ENCODE data around the gene SLC25A21. TPM values are rescaled to one million over a fixed set of nuclear protein-coding genes. Genes with fewer than 3 reads are reported as not detected.

SLC25A21 gene
- total RNA-seq, 1 donor from 2014 or later: not detected

- intact Hi-C loops (cut with micrococcal nuclease): no loop called here
These were observed 125.2 kb downstream of the SLC25A21 start for GRCh38 chr14:37047226-37047625.

DNA sequence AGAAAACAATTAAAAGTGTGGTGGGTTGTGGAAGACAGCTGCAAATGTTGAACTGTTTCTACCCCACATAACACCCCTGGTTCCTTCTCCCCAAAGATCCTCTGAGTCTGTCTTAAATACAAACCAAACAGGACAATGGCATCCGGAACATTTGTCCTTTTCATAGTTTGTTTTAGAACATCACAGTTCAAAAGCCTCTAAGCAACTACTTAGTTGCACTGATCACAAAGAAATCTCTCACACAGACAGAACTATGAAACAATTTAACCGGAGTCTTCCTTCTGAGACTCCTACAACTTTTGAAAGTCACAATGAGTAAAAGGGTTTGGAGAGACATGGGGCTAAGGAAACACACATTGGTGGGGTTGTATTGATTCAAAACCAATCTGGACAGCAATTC, 125.6 kb downstream of the SLC25A21 start:
- intact Hi-C loops (cut with micrococcal nuclease): no loop called here

DNA sequence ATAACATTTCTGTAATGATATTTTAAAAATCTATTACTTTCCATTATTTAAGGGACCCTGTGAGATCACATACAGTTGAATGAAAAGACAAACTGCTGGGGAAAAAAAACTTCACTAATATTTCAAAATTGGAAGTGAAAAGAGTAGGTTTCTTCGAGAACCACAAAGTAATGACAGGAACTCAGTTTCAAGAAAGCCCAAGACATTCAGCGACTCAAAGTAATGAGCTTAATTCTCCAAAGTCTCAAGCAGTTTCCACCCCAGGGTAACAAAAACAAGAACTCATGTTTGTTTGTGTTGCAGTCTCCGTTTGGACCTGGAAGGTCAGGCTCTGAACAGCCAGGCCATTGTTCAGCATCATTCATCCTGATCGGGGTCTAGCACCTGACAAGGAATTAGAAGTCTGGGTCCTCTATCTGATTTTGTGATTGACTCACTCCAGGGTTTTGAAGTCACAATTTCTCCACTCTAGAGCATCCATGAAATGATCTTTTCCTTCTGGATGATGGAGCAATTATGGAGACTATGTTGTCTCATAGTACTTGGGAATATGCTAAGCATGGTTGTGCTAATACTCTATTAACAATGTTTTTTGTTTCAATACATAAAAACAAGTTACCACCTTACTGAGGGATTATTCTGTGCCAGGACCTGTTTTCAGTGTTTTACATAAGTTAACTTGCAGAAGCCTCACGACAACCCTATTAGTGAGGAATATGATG, 126.9 kb downstream of the SLC25A21 start:
- intact Hi-C loops (cut with micrococcal nuclease): no loop called here

DNA sequence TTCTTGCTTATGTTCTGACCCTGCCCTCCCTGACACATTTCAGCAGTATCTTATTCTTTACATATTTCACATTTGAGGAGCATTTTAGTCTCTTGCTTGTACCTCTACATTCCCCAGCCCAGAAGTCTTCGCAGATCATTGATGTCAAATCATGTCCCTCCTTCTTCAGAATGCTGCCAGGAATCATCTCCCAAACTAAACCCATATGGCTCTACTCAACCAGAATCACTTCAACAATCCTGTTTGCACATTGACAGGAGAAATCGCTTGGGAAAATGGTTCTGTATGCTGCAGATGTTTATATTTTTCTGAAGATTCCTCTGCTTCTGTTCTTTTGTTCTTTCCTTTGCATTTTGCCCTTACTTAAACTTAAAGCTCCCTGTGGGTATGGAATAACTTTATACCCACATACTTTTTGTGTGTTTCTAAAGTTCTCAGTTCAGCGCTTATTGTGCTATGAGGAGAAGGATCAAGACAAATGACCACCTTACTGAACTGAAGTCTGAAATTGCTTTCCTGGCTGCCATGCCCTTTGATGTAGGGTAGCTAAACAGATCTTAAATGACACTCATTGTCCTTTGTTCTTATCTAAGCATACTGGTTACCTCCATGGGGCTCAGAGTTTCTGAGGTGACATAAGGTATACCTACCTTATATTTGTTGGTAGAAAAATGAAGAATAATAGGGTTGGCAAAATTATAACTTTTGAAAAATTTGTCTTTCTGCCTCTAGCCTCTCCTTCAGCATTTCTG, 134.6 kb downstream of the SLC25A21 start:
- intact Hi-C loops (cut with micrococcal nuclease): no loop called here

- intact Hi-C loops (cut with micrococcal nuclease): no loop called here
These were observed 135.6 kb downstream of the SLC25A21 start for GRCh38 chr14:37036669-37037341.

DNA sequence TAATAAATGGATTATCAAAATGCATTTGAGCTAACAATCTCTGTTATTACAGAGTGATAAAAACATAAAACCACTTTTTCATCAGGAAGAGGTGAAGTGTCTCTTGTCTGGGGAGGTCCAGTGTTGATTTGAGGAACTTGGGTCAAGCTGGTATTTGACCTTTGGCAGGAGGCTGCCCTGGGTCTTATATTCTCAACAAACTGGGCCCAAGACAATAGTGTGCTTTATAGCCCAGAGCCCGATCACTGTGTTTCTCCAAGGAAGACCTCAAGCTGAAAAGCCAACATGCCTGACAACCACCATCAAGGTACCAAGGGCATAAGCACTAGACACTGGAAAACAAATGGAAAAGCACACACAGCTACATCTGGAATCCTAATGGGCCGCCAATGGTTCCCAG, 137.0 kb downstream of the SLC25A21 start:
- intact Hi-C loops (cut with micrococcal nuclease): no loop called here

DNA sequence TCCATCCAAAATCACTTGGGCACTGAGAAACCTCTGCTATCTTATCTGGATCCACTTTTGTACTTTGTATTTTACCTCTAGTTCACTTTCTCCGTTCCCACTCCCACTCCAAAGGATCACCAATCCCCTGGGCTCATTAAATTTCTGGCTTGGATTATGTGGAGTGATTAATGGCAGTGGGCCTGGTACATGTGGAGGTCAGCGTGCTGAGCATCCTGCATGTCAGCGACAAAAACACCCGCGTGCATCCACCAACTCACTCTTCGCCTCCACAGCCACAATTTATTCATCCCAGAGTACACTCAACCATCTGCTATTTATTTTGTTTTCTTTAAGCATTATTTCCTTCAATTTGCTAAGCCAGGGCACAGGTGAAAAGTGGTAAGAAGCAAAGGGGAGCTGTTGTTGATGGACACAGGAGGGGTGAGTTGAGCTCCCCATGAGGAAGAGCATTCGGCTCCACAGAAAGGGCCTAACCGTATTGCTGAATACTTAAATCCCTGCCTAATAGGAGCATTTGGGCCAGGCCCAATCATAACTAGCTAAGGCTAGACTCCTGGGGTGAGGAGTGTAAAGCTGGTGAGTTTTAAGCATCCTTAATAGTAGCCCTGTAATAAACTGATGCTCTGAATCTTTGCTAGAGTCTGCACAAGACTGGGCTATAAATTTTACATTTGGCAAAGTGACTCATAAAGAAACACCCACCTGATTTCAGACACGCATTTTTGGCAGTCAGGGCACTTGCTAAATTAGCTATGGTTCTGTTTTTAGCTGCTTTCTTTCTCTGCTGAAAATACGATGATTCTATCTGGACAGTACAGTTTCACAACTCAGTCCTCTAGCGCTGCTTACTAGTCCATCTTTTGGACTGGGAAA, 137.8 kb downstream of the SLC25A21 start:
- intact Hi-C loops (cut with micrococcal nuclease): no loop called here

GRCh38 chr14:37032863-37033262, 139.5 kb downstream of the SLC25A21 start:
- intact Hi-C loops (cut with micrococcal nuclease): no loop called here

DNA sequence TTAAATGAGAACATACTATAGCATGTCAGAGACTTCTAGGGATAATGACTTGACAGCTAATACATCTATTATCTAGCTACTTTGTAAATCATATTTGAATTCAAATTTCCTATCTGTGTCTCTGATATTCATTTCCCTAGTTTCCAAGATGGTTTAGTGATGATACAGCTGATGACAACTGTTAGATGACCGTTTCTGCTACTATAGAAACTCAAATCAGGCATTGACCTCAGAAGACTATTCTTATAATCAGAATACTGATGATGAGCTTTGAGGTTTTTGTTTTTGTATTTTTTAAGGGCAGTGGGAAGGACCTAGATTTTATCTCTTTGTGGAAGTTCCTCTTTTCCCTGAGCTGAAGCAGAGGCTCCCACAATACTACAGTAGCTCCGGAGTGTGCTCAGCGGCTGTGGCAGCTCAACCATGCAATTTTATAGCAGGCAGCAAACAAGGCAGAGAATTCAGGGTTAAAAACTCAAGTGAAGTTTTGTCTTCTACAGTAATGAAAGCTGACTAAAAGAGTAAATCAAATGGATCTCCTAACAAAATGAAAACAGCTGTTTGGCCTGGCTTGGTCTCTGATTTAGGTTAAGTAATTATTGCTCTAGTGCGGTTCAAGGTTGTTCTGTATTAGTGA, 145.1 kb downstream of the SLC25A21 start:
- intact Hi-C loops (cut with micrococcal nuclease): no loop called here

- intact Hi-C loops (cut with micrococcal nuclease): no loop called here
These were observed 148.4 kb downstream of the SLC25A21 start for GRCh38 chr14:37023875-37024565.

DNA sequence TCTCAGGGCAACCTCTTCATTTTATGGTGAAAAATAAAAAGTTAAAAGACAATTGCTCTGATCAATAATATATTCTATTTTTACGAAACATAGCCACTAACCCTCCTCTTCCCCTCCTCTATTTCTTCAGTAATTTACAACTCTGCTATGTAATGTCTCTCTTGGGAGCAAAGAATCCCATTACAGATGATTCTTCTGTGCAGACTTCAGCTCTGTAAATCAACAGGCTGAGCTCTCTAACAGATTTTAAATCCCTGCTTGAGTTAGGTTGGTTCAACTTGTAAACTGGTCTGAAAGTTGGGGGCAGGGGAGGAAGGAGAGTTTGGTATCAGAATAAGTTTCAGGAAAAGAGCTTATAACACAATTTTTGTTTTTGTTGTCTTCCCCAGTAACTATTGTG, 151.0 kb downstream of the SLC25A21 start:
- intact Hi-C loops (cut with micrococcal nuclease): no loop called here

DNA sequence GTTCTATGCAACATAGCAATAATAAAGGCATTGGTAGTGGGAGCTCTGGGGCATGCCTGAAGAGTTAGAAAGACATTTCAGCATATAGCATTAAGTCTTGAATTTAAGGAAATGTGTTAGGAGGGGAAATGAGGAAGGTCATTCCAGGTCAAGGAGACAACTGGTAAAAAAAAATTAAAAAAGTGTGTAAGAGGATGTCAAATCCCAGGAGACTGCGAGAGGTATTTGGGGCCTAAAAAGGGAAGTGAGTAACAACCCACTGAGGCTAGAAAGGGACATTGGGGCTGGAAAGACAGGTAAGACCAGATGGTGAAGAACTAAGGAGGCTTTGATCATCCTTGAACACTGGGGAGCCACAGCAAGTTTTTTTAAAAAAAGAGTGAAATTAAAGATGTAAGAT, 152.9 kb downstream of the SLC25A21 start:
- intact Hi-C loops (cut with micrococcal nuclease): no loop called here

DNA sequence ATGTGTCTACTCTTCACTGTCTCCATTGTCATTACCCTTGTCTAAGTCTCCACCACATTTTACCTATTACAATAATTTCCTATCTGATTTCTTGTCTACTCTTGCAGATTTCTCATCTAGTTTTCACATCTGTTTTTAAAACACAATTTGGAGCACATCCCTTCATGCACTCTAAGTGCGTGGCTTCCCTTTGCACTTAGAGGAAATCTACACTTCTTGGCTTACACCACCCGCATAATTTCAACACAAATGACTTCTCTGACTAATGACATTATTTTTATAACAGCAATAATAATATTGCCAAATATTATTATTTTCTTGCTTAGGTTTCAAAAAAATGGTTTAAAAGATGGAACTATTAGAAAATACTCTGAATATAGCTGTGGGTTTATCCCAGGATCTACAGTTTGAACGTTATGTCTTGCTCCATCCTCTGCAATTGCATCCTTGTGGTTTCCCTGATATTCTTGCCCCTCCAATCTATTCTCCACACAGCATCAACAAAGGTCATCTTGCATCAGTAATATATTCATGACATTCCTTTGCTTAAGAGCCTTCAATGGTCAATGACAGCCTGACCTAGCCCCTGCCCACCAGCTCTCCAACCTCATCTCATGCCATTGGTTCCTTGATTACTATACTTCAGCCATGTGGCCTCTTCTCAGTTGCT, 153.7 kb downstream of the SLC25A21 start:
- intact Hi-C loops (cut with micrococcal nuclease): no loop called here

GRCh38 chr14:37013078-37013477, 159.3 kb downstream of the SLC25A21 start:
- intact Hi-C loops (cut with micrococcal nuclease): no loop called here

DNA sequence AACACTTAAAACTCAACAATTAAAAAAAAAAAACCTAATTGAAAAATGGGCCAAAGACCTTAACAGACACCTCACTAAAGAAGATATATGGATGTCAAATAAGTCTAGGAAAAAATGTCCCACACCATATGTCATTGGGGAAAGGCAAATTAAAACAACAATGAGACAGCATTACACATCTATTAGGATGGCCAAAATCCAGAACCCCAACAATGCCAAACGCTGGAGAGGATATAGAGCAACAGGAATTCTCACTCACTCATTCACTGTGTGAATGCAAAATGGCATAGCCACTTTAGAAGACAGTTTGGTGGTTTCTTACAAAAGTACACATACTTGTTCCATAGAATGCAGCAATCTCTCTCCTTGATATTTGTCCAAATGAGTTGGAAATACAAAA, 173.7 kb downstream of the SLC25A21 start:
- intact Hi-C loops (cut with micrococcal nuclease): no loop called here

DNA sequence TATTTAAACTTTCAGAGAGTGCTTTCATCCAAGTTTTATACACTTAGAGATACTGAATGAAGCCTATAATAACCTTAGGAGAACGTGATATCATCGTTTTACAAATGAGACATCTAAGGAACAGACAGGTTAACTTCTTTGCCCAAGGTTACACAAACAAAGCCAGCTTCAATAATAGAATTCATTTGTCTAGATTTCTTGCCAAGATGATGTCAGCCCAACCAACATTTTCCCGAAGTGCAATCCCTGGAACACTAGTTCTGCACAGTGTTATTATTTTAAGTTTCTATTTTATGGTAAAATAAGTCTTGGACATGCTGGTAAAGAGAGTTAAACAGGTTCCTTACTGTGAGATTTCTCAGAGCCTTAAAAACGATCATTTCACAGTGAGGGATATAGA, 174.6 kb downstream of the SLC25A21 start:
- intact Hi-C loops (cut with micrococcal nuclease): no loop called here

DNA sequence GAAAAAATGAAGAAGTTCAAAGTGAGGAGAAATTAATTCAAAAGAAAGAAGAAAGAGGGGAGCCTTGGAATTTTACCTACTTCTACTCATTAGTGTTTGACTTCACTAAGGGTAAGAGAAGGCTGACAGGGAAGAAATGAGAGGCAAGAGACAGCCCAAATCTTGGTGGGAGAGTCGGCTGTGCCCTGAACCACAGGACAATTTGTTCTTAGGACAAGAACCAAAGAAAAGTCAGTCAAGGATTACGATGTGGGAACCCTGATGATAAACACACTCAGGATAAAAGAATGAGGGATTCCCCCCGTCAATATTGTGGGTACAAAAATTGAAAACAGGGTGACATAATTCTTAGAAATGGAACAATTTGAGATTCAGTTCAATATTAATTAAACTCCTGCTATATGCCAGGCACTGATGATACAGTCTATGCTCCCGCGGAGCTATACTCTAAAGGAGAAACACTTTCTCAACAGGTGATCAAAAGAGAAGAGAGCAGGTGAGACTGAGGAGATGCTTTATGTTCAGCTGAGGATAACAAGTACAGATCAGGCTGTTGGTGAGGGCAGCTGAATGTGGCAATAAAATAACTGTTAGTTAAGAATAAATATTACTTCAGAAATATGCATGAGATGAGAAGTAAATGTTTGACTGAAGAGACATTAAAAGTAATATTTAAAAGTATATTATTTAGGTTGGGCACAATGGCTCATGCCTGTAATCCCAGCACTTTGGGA, 175.4 kb downstream of the SLC25A21 start:
- intact Hi-C loops (cut with micrococcal nuclease): no loop called here

GRCh38 chr14:36996133-36996856, 176.1 kb downstream of the SLC25A21 start:
- intact Hi-C loops (cut with micrococcal nuclease): no loop called here
